Dendritic cell treated with granulocyte-macrophage colony-stimulating factor and Interleukin-4, amounts not matched to agents 40 ng/mL and 50 ng/mL, for 4 days (primary cell): ENCODE measurements around the gene ULK4.
A peak's percentile ranks its signal among the peaks of the same experiment; 100 is the strongest.
"Not testable (repeated sequence)": the region's sequence is repeated elsewhere in the genome, so short reads cannot be mapped to it uniquely, and the experiment has no call there.

Experiments used
- H3K27ac Mint-ChIP-seq: one replicate; pipeline ENCODE4 v1.8.0; 2022; ENCODE audit warnings: mild to moderate bottlenecking, mixed read lengths
- H3K27me3 Mint-ChIP-seq: one replicate; pipeline ENCODE4 v1.8.0; 2022; ENCODE audit warnings: mild to moderate bottlenecking, mixed read lengths
- H3K36me3 Mint-ChIP-seq: one replicate; pipeline ENCODE4 v1.8.0; 2022; ENCODE audit warnings: low read depth, mixed read lengths
- H3K4me1 Mint-ChIP-seq: one replicate; pipeline ENCODE4 v1.8.0; 2022; ENCODE audit warnings: low read depth, mixed read lengths
- H3K4me3 Mint-ChIP-seq: one replicate; pipeline ENCODE4 v1.8.0; 2022; ENCODE audit warnings: mild to moderate bottlenecking, moderate library complexity, mixed read lengths
- H3K9me3 Mint-ChIP-seq: one replicate; pipeline ENCODE4 v1.8.0; 2022; ENCODE audit warnings: mixed read lengths
- intact Hi-C: fragments of 100-400 bp; cut with micrococcal nuclease; formaldehyde crosslinking; loops from one replicate; pipeline ENCODE4 v1.15.0; 2022

ULK4 gene

GRCh38 chr3:41983091-41983490, 21.2 kb upstream of the ULK4 start:
- H3K4me3 Mint-ChIP-seq, H3K27ac Mint-ChIP-seq, H3K27me3 Mint-ChIP-seq, intact Hi-C loops, H3K9me3 Mint-ChIP-seq, H3K36me3 Mint-ChIP-seq, H3K4me1 Mint-ChIP-seq: not testable (repeated sequence)

DNA sequence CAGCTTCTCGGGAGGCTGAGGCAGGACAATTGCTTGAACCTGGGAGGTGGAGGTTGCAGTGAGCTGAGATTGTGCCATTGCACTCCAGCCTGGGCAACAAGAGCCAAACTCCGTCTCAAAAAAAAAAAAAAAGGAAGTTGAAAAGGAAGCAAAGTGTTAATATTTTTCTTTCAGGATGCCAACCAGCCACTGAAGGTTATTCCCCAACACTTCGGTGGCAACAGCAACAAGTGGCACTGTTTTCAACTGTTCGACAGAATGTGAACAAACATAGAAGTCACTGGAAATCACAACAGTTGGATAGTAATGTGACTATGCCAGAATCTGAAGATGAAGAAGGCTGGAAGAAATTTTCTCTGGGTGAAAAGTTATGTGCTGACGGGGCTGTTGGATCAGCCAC, 15.5 kb upstream of the ULK4 start:
- peaks cover 12% of the 10 kb centered on the region for H3K4me1 Mint-ChIP-seq
- H3K27ac Mint-ChIP-seq, H3K4me3 Mint-ChIP-seq, H3K27me3 Mint-ChIP-seq, H3K36me3 Mint-ChIP-seq, H3K9me3 Mint-ChIP-seq, intact Hi-C loops: not testable (repeated sequence)

DNA sequence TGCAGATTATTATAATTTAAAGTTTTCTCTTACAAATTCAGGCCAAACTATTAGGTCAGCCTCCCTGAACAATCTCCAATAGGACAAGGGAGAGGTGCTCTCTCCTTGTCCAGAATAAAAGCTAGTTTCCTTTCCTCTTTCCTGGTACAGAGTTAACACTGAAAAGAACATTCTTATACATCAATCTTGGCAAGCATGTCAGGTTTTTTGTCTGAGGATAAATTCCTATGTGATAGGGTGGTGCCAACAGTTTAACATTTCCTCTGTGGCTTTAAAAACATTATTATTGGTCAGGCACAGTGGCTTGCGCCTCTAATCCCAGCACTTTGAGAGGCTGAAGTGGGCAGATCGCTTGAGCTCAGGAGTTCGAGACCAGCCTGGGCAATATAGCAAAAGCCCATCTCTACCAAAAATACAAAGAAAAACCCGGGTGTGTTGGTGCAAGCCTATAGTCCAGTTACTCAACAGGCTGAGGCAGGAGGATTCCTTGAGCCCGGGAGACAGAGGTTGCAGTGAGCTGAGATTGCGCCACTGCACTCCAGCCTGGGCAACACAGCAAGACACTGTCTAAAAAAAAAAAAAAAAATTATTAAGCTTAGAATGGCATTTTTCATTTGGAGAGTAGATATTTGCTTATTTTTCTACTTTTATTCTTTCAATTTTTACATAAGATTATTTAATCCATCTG, 13.7 kb upstream of the ULK4 start:
- H3K4me3 Mint-ChIP-seq, result no peak overlapping the region
- H3K9me3 Mint-ChIP-seq, result no peaks in the 10 kb centered on the region
- intact Hi-C loops, result no loop called here
- no peaks in the 10 kb centered on the region for H3K36me3 Mint-ChIP-seq
- H3K4me1 Mint-ChIP-seq, result peaks cover 12% of the 10 kb centered on the region
- no peak overlapping the region for H3K27ac Mint-ChIP-seq
- H3K27me3 Mint-ChIP-seq, result no peaks in the 10 kb centered on the region

GRCh38 chr3:41974223-41974622, 12.3 kb upstream of the ULK4 start:
- no peaks in the 10 kb centered on the region for H3K27me3 Mint-ChIP-seq
- no peaks in the 10 kb centered on the region for H3K9me3 Mint-ChIP-seq
- H3K4me3 Mint-ChIP-seq, result no peak overlapping the region
- intact Hi-C loops, result no loop called here
- peaks cover 12% of the 10 kb centered on the region for H3K4me1 Mint-ChIP-seq
- no peaks in the 10 kb centered on the region for H3K36me3 Mint-ChIP-seq
- H3K27ac Mint-ChIP-seq, result no peak overlapping the region

DNA sequence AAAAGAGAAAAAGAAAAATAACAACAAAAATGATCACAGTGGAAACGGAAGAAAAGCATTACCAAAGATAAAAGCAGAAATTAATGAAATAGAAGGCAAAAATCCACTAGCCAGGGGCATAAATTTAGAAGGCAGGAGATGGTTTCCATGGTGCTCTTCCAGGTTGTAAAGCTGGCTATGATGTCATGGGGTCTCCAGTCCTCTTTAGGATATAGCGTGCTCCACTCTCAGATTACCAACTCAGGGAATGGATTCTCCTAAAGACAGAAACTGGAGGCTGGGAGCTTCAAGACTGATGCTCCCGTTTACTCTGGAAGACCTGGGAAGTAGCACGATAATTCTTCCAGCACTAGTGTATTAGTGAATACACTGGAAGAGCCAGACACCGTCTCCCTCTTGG, 10.9 kb upstream of the ULK4 start:
- no peak overlapping the region for H3K27ac Mint-ChIP-seq
- intact Hi-C loops, result no loop called here

DNA sequence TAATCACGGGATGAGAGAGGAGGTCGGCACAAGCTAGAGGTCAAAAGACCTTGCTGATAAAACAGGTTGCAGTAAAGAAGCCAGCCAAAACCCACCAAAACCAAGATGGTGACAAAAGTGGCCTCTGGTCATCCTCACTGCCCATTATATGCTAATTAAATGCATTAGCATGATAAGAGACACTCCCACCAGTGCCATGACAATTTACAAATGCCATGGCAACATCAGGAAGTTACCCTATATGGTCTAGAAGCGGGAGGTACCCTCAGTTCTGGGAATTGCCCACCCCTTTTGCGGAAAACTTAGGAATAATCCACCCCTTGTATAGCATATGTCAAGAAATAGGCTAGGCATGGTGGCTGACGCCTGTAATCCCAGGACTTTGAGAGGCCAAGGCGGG, 4.3 kb upstream of the ULK4 start:
- intact Hi-C loops, result no loop called here
- Mint-ChIP-seq H3K27me3 (no peaks in the 10 kb centered on the region), H3K4me1 (peaks cover 13% of the 10 kb centered on the region), H3K36me3 (peaks cover 10% of the 10 kb centered on the region), H3K27ac (no peak overlapping the region), H3K4me3 (no peak overlapping the region), H3K9me3 (no peaks in the 10 kb centered on the region)

More for the DNA sequence above, 10.9 kb upstream of the ULK4 start:
- peaks cover 11% of the 10 kb centered on the region for H3K4me1 Mint-ChIP-seq
- no peaks in the 10 kb centered on the region for H3K27me3 Mint-ChIP-seq
- no peaks in the 10 kb centered on the region for H3K9me3 Mint-ChIP-seq
- H3K4me3 Mint-ChIP-seq, result no peak overlapping the region
- no peaks in the 10 kb centered on the region for H3K36me3 Mint-ChIP-seq

DNA sequence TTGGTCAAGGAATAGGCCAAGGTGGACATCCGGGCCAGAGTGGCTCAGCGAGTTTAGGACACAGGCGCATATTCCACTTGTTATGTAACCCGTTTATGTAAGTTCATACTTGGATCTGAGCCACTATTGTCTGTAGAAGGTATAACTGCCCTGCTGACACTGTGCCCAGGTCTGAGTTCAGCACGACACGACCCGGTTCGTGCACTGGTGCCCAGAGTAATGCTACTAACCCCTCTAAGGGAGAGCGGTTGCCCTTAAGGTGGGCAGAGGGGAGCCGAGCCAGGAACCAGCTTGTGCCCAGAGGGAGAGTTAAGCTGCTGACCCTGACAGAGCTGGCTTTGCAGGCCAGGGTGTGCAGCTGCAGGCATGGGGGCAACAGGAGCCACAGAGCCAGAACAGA, 1.9 kb upstream of the ULK4 start:
- Mint-ChIP-seq H3K36me3 (peaks cover 10% of the 10 kb centered on the region), H3K9me3 (no peaks in the 10 kb centered on the region), H3K27me3 (no peaks in the 10 kb centered on the region), H3K4me3 (no peak overlapping the region), H3K27ac (peak overlapping the region; percentile 4), H3K4me1 (peaks cover 23% of the 10 kb centered on the region)
- intact Hi-C loops, result loop anchor here (5.0 kb wide), 2 partner anchors 638 to 1657 kb away; partner anchors contain the start of genes EIF1B and NKTR

DNA sequence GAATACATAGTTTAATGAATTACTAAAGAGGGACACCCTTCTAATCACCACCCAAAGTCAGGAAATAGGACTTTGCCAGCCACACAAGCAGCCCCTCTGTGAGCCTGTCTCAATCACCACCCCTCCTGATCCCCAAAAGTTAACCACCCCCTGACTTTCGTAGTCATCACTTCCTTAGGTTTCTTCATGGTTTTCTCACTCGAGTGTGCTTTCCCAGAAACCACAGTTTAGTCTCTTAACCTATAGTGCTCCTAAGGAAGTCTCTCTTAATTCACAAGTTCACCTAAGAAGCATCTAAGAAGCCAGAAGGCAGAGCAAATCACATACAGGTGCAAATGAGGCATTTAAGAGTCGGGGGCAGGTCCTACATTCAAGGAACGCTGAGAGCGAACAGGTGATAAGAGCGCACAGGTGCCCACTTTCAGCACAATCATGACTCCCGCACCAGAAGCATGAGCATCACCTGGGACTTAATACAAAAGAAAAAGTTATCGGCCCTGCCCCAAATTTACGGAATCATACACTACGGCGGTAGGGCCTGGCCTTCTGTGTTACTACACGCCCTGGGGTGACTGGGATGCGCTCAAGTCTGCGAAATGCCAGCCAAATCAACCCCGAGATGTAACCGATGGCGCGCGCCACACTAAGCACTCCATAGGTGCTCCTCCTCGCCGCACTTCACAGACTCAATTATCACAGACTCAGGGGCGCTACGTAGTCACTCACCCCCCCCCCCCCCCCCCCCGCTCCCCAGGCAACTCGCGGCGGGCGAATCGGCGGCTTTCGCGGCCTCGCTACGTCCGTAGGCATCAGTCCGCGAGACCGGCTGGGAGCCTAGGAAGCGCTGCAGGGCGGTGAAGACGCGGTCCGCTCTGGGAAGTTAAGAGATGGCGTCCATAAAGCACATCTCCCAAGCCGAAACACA, 815 bp downstream of the ULK4 start:
- no peaks in the 10 kb centered on the region for H3K27me3 Mint-ChIP-seq
- intact Hi-C loops, result loop anchor here (5.0 kb wide), 2 partner anchors 641 to 1654 kb away; partner anchors contain the start of genes EIF1B and NKTR
- peak overlapping the region; percentile 100 for H3K4me3 Mint-ChIP-seq
- H3K36me3 Mint-ChIP-seq, result peaks cover 10% of the 10 kb centered on the region
- no peaks in the 10 kb centered on the region for H3K9me3 Mint-ChIP-seq
- H3K27ac Mint-ChIP-seq, result peak overlapping the region; percentile 97
- peaks cover 23% of the 10 kb centered on the region for H3K4me1 Mint-ChIP-seq

DNA sequence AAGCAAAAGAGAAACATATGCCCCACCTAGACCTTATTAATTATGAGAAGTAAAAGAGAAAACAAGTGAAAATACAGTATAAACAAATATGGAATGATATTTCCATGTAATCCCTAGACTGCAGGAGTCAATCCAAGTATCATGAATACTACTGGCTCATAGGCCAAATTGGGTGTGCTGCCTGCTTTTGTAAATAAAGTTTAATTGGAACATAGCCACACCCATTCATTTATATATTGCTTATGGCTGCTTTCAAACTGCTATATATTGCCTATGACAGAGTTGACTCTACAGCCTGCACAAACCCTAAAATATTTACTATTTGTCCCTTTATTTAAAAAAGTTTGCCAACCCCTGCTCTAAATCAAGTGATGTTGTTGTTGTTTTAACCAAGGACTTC, 5.3 kb downstream of the ULK4 start:
- H3K9me3 Mint-ChIP-seq, result no peaks in the 10 kb centered on the region
- no peak overlapping the region for H3K27ac Mint-ChIP-seq
- H3K4me3 Mint-ChIP-seq, result no peak overlapping the region
- peaks cover 14% of the 10 kb centered on the region for H3K4me1 Mint-ChIP-seq
- H3K27me3 Mint-ChIP-seq, result no peaks in the 10 kb centered on the region
- intact Hi-C loops, result no loop called here
- H3K36me3 Mint-ChIP-seq, result peaks cover 27% of the 10 kb centered on the region

DNA sequence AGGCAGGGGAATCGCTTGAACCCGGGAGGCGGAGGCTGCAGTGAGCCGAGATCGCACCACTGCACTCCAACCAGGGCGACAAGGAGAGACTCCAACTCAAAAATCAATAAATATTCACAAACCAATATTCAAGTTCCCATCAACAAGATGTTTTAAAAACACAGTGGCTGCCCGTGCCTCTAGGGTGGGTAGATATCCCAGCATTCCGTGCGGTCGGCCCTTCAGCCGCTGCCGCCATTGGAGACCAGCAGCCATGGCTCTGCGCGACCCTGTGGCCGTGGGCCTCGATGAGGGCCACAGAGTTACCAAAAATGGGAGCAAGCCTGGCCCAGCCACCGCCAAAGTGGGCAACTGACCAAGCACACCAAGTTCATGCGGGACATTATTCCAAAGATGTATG, 6.7 kb downstream of the ULK4 start:
- Mint-ChIP-seq H3K4me1 (peaks cover under 1% of the 10 kb centered on the region), H3K9me3 (no peaks in the 10 kb centered on the region), H3K27me3 (no peaks in the 10 kb centered on the region), H3K36me3 (peaks cover 31% of the 10 kb centered on the region), H3K27ac (no peak overlapping the region), H3K4me3 (no peak overlapping the region)
- intact Hi-C loops, result no loop called here

GRCh38 chr3:41943311-41943843, 18.5 kb downstream of the ULK4 start:
- Mint-ChIP-seq H3K27ac (no peak overlapping the region), H3K4me1 (no peaks in the 10 kb centered on the region), H3K27me3 (no peaks in the 10 kb centered on the region), H3K4me3 (no peak overlapping the region), H3K9me3 (no peaks in the 10 kb centered on the region), H3K36me3 (peaks cover 21% of the 10 kb centered on the region)
- intact Hi-C loops, result no loop called here

DNA sequence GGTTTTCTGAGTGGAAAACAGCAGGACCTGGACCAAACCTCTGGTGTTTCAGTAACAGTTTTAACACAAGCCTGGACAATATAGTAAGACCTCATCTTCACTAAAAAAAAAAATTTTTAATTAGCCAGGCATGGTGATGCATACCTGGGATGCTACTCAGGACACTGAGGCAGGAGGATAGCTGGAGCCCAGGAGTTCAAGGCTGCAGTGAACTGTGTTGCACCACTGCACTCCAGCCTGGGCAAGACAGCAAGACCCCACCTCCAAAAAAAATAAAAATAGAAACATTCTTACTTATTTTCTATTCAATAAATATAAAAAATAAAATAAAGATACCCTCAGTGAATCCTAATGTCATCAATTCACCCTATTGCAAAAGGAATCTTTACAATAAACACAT, 21.5 kb downstream of the ULK4 start:
- no peaks in the 10 kb centered on the region for H3K27me3 Mint-ChIP-seq
- no peaks in the 10 kb centered on the region for H3K9me3 Mint-ChIP-seq
- no peak overlapping the region for H3K27ac Mint-ChIP-seq
- H3K4me1 Mint-ChIP-seq, result no peaks in the 10 kb centered on the region
- no peak overlapping the region for H3K4me3 Mint-ChIP-seq
- H3K36me3 Mint-ChIP-seq, result peaks cover 6% of the 10 kb centered on the region
- intact Hi-C loops, result no loop called here

DNA sequence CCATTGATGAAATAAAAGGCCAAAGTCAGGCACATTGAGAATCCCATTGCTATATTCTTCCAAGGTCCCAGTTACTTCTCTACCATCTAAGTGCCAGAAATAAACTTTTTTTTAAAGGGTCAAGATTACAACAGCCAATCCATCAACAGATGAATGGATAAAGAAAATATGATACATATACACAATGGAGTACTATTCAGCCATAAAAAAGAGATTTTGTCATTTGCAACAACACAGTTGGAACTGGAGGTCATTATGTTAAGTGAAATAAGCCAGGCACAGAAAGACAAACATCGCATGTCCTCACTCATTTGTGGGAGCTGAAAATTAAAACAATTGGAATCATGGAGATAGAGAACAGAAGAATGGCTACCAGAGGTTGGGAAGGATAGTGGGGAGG, 25.5 kb downstream of the ULK4 start:
- intact Hi-C loops, result no loop called here
- Mint-ChIP-seq H3K36me3 (peaks cover 12% of the 10 kb centered on the region), H3K27me3 (no peaks in the 10 kb centered on the region), H3K4me1 (no peaks in the 10 kb centered on the region), H3K9me3 (no peaks in the 10 kb centered on the region), H3K27ac (no peak overlapping the region), H3K4me3 (no peak overlapping the region)

DNA sequence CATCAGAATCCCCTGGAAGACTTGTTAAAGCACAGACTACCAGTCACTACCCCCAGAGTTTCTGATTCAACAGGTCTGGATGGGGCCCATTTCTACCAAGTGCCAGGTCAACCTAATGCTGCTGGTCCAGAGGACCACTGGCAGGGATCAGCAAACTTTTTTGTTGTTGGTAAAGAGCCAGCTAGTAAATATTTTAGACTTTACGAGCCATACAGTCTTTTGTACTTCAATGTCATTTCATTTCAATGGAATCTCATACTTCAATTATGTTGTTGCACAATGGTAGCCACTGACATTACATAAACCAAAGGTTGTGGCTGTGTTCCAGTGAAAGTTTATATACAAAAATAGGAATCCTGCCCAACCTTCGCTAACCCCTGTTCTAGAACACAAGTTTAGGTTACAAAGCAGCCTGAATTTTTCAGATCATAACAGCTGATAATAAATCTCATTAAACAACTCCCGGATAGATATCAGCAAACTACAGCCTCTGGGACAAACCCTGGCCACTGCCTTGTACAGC, 28.7 kb downstream of the ULK4 start:
- Mint-ChIP-seq H3K4me1 (no peaks in the 10 kb centered on the region), H3K27me3 (no peaks in the 10 kb centered on the region), H3K4me3 (no peak overlapping the region), H3K9me3 (no peaks in the 10 kb centered on the region), H3K36me3 (peaks cover 36% of the 10 kb centered on the region), H3K27ac (no peak overlapping the region)
- intact Hi-C loops, result no loop called here
